ENCODE results near the gene GRAMD2B.

- TF ChIP-seq CTCF (IDR thresholded peaks at IDR 0.05) (no peak), EP300 (IDR thresholded peaks at IDR 0.05) (no peak), POLR2A (IDR thresholded peaks at IDR 0.05) (no peak), POLR2AphosphoS5 (IDR thresholded peaks at IDR 0.05) (no peak)
These were observed 65.3 kb downstream of the GRAMD2B start for GRCh38 chr5:126488443-126489065.

All from upper lobe of left lung (tissue), 4 donors.